ENCODE measurements around the gene NAALADL2. TPM values are rescaled to one million over a fixed set of nuclear protein-coding genes. Genes with fewer than 3 reads are reported as not detected.

The NAALADL2 gene
- total and polyA plus RNA-seq, 2 donors (not counting 1 experiment from before 2014, with no cell fraction given), result 8.8 to 11.6 TPM

GRCh38 chr3:175150812-175151401, 291.8 kb downstream of the NAALADL2 start:
- Histone ChIP-seq H3K4me1 (ENCODE audit: control insufficient read depth, extremely low read depth, insufficient read depth, low read length) (no peaks in the 10 kb centered on the region), H3K4me3 (replicated peaks in 1 of 4; ENCODE audit: control extremely low read depth in 1 of 4, insufficient read depth in 1 of 4, low read depth in 3 of 4, low read length in 4 of 4) (no peak overlapping the region), H3K4me2 (ENCODE audit: extremely low read depth, insufficient read depth, low read length) (no peak overlapping the region), H3K9me3 (ENCODE audit: control insufficient read depth, insufficient read depth, low read depth, low read length) (no peaks in the 10 kb centered on the region), H3K79me2 (ENCODE audit: control insufficient read depth, insufficient read depth, low read length) (no peaks in the 10 kb centered on the region), H2AFZ (ENCODE audit: low read length) (no peak overlapping the region), H3K27me3 (ENCODE audit: control insufficient read depth, insufficient read depth, low read length) (no peaks in the 10 kb centered on the region), H3K36me3 (ENCODE audit: control insufficient read depth, insufficient read depth, low read length) (no peaks in the 10 kb centered on the region), H3K27ac (ENCODE audit: insufficient read depth, low read length) (no peak overlapping the region), H4K20me1 (ENCODE audit: control insufficient read depth, extremely low read depth, insufficient read depth, low read length) (no peaks in the 10 kb centered on the region), H3K9ac (ENCODE audit: insufficient read depth, low read length) (no peak overlapping the region)
- DNase-seq (ENCODE audit: low read depth in 2 of 2), result peak in 1 of 2 donors; percentile 41
- TF ChIP-seq CTCF (conservative IDR thresholded peaks at IDR 0.05 in 1 of 2, IDR thresholded peaks at IDR 0.05 in 1 of 2; ENCODE audit: low read depth in 1 of 2, low read length in 2 of 2) (no peak), EZH2 (IDR thresholded peaks at IDR 0.05; ENCODE audit: low read length, missing control alignments) (no peak)

- H3K27me3 ChIP-seq (ENCODE audit: control insufficient read depth, insufficient read depth, low read length), result no peaks in the 10 kb centered on the region
- H4K20me1 ChIP-seq (ENCODE audit: control insufficient read depth, extremely low read depth, insufficient read depth, low read length), result no peaks in the 10 kb centered on the region
- no peaks in the 10 kb centered on the region for H3K9me3 ChIP-seq (ENCODE audit: control insufficient read depth, insufficient read depth, low read depth, low read length)
- TF ChIP-seq CTCF (conservative IDR thresholded peaks at IDR 0.05 in 1 of 2, IDR thresholded peaks at IDR 0.05 in 1 of 2; ENCODE audit: low read depth in 1 of 2, low read length in 2 of 2), result no peak
- TF ChIP-seq EZH2 (IDR thresholded peaks at IDR 0.05; ENCODE audit: low read length, missing control alignments), result no peak
- no peak overlapping the region for H3K9ac ChIP-seq (ENCODE audit: insufficient read depth, low read length)
- H3K27ac ChIP-seq (ENCODE audit: insufficient read depth, low read length), result no peak overlapping the region
- no peak overlapping the region for H3K4me2 ChIP-seq (ENCODE audit: extremely low read depth, insufficient read depth, low read length)
- H3K36me3 ChIP-seq (ENCODE audit: control insufficient read depth, insufficient read depth, low read length), result no peaks in the 10 kb centered on the region
- H3K4me3 ChIP-seq (replicated peaks in 1 of 4; ENCODE audit: control extremely low read depth in 1 of 4, insufficient read depth in 1 of 4, low read depth in 3 of 4, low read length in 4 of 4), result no peak overlapping the region
- H3K79me2 ChIP-seq (ENCODE audit: control insufficient read depth, insufficient read depth, low read length), result no peaks in the 10 kb centered on the region
- no peak for DNase-seq (ENCODE audit: low read depth in 2 of 2)
- no peak overlapping the region for H2AFZ ChIP-seq (ENCODE audit: low read length)
- H3K4me1 ChIP-seq (ENCODE audit: control insufficient read depth, extremely low read depth, insufficient read depth, low read length), result no peaks in the 10 kb centered on the region
Measured at GRCh38 chr3:175153595-175153994, 294.5 kb downstream of the NAALADL2 start.

GRCh38 chr3:175155172-175155571, 296.0 kb downstream of the NAALADL2 start:
- Histone ChIP-seq H3K9ac (ENCODE audit: insufficient read depth, low read length) (no peak overlapping the region), H3K4me1 (ENCODE audit: control insufficient read depth, extremely low read depth, insufficient read depth, low read length) (no peaks in the 10 kb centered on the region), H3K9me3 (ENCODE audit: control insufficient read depth, insufficient read depth, low read depth, low read length) (no peaks in the 10 kb centered on the region), H3K4me2 (ENCODE audit: extremely low read depth, insufficient read depth, low read length) (no peak overlapping the region), H2AFZ (ENCODE audit: low read length) (no peak overlapping the region), H4K20me1 (ENCODE audit: control insufficient read depth, extremely low read depth, insufficient read depth, low read length) (no peaks in the 10 kb centered on the region), H3K27me3 (ENCODE audit: control insufficient read depth, insufficient read depth, low read length) (no peaks in the 10 kb centered on the region), H3K36me3 (ENCODE audit: control insufficient read depth, insufficient read depth, low read length) (no peaks in the 10 kb centered on the region), H3K27ac (ENCODE audit: insufficient read depth, low read length) (no peak overlapping the region), H3K79me2 (ENCODE audit: control insufficient read depth, insufficient read depth, low read length) (no peaks in the 10 kb centered on the region), H3K4me3 (replicated peaks in 1 of 4; ENCODE audit: control extremely low read depth in 1 of 4, insufficient read depth in 1 of 4, low read depth in 3 of 4, low read length in 4 of 4) (no peak overlapping the region)
- TF ChIP-seq EZH2 (IDR thresholded peaks at IDR 0.05; ENCODE audit: low read length, missing control alignments), result no peak
- TF ChIP-seq CTCF (conservative IDR thresholded peaks at IDR 0.05 in 1 of 2, IDR thresholded peaks at IDR 0.05 in 1 of 2; ENCODE audit: low read depth in 1 of 2, low read length in 2 of 2), result no peak
- no peak for DNase-seq (ENCODE audit: low read depth in 2 of 2)
